ENCODE measurements around the gene RAP1GDS1.
"Not testable (repeated sequence)": the region's sequence is repeated elsewhere in the genome, so short reads cannot be mapped to it uniquely, and the experiment has no call there.

Gene RAP1GDS1

DNA sequence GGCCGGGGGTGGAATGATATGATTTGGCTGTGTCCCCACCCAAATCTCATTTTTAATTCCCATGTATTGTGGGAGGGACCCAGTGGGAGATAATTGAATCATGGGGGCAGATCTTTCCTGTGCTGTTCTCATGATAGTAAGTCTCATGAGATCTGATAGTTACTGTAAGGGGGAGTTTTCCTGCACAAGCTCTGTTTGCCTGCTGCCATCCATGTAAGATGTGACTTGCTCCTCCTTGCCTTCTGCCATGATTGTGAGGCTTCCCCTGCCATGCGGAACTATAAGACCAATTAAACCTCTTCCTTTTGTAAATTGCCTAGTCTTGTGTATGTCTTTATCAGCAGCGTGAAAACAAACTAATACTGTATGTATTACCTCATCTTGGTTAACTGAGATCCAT is 106.8 kb downstream of the RAP1GDS1 start:
- H3K27me3 ChIP-seq (ENCODE audit: insufficient read depth, poor library complexity, severe bottlenecking); DNase-seq (ENCODE audit: low read depth in 1 of 2, low spot score in 1 of 2); H3K4me3 ChIP-seq (replicated peaks; ENCODE audit: insufficient read depth, low read length); H3K27ac ChIP-seq (replicated peaks): not testable (repeated sequence)

GRCh38 chr4:98369322-98369721 is 108.1 kb downstream of the RAP1GDS1 start:
- H3K27ac ChIP-seq (replicated peaks) = no peak overlapping the region
- TF ChIP-seq REST (IDR thresholded peaks at IDR 0.05; ENCODE audit: insufficient replicate concordance, low read depth) = no peak
- no peak for TF ChIP-seq POLR2AphosphoS5 (IDR thresholded peaks at IDR 0.05; ENCODE audit: low read depth)
- TF ChIP-seq, protein P1, sequence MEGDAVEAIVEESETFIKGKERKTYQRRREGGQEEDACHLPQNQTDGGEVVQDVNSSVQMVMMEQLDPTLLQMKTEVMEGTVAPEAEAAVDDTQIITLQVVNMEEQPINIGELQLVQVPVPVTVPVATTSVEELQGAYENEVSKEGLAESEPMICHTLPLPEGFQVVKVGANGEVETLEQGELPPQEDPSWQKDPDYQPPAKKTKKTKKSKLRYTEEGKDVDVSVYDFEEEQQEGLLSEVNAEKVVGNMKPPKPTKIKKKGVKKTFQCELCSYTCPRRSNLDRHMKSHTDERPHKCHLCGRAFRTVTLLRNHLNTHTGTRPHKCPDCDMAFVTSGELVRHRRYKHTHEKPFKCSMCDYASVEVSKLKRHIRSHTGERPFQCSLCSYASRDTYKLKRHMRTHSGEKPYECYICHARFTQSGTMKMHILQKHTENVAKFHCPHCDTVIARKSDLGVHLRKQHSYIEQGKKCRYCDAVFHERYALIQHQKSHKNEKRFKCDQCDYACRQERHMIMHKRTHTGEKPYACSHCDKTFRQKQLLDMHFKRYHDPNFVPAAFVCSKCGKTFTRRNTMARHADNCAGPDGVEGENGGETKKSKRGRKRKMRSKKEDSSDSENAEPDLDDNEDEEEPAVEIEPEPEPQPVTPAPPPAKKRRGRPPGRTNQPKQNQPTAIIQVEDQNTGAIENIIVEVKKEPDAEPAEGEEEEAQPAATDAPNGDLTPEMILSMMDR (IDR thresholded peaks at IDR 0.05; ENCODE audit: insufficient read depth, low read length) = no peak
- TF ChIP-seq GABPA (IDR thresholded peaks at IDR 0.05; ENCODE audit: low read depth) = no peak
- no peak for TF ChIP-seq SPI1 (IDR thresholded peaks at IDR 0.05; ENCODE audit: borderline replicate concordance, low read depth)
- H3K27me3 ChIP-seq (ENCODE audit: insufficient read depth, poor library complexity, severe bottlenecking) = no peaks in the 10 kb centered on the region
- DNase-seq (ENCODE audit: low read depth in 1 of 2, low spot score in 1 of 2) = no peak
- no peak overlapping the region for H3K4me3 ChIP-seq (replicated peaks; ENCODE audit: insufficient read depth, low read length)

GRCh38 chr4:98374643-98375042 is 113.5 kb downstream of the RAP1GDS1 start:
- no peak overlapping the region for H3K27ac ChIP-seq (replicated peaks)

More at GRCh38 chr4:98374643-98375042, 113.5 kb downstream of the RAP1GDS1 start:
- TF ChIP-seq POLR2AphosphoS5 (IDR thresholded peaks at IDR 0.05; ENCODE audit: low read depth) (no peak), REST (IDR thresholded peaks at IDR 0.05; ENCODE audit: insufficient replicate concordance, low read depth) (no peak), GABPA (IDR thresholded peaks at IDR 0.05; ENCODE audit: low read depth) (no peak), SPI1 (IDR thresholded peaks at IDR 0.05; ENCODE audit: borderline replicate concordance, low read depth) (no peak)
- TF ChIP-seq, protein P1 (IDR thresholded peaks at IDR 0.05; ENCODE audit: insufficient read depth, low read length) = no peak
- H3K27me3 ChIP-seq (ENCODE audit: insufficient read depth, poor library complexity, severe bottlenecking) = no peaks in the 10 kb centered on the region
- no peak for DNase-seq (ENCODE audit: low read depth in 1 of 2, low spot score in 1 of 2)
- H3K4me3 ChIP-seq (replicated peaks; ENCODE audit: insufficient read depth, low read length) = no peak overlapping the region
